IMR-90 (cell line): ENCODE measurements around the gene MEGF11. TPM values are rescaled to one million over a fixed set of nuclear protein-coding genes. Genes with fewer than 3 reads are reported as not detected.

Experiments
- ATAC-seq: fragments of 200-7000 bp; cut with Tn5 transposase; 2 replicates; pipeline ENCODE4 v1.9.1; 2020; ENCODE audit warnings: low read depth, mild to moderate bottlenecking, moderate library complexity
- BruUV-seq: library from RNA; stranded (reverse); fragments of 400-500 nt; replicated peaks from 2 replicates; lab custom pipeline; 2021; lab: Mats Ljungman, UMichigan
- CTCF ChIA-PET: fragments of 300-600 bp; formaldehyde crosslinking; extraction: SDS; loops from one replicate; lab custom pipeline; 2021; ENCODE audit warnings: antibody characterized with exemption; lab: Yijun Ruan, JAX
- POLR2A ChIA-PET: fragments of 300-600 bp; sonication (Branson Sonifier 250); formaldehyde crosslinking; loops from one replicate; lab custom pipeline; 2022; ENCODE audit warnings: antibody characterized with exemption; ENCODE audit not compliant: unreplicated experiment; lab: Charles Lee
- DNase-seq: peaks from one replicate; pipeline ENCODE4 v3.0.0; 2013
- H2AFZ ChIP-seq: replicated peaks from 2 replicates; pipeline ENCODE3; 2013; ENCODE audit warnings: low read length, mild to moderate bottlenecking; ENCODE audit not compliant: poor library complexity
- H2AK5ac ChIP-seq: 2 replicates; pipeline ENCODE4 v1.6.1; 2013; ENCODE audit warnings: low read depth, low read length, inconsistent platforms
- H2AK9ac ChIP-seq: replicated peaks from 2 replicates; pipeline ENCODE3; 2013; ENCODE audit warnings: mild to moderate bottlenecking, low read depth, low read length, moderate library complexity; ENCODE audit not compliant: poor library complexity
- H2BK120ac ChIP-seq: 2 replicates; pipeline ENCODE4 v1.6.1; 2013; ENCODE audit warnings: low read depth, low read length, inconsistent platforms
- H2BK15ac ChIP-seq: 3 replicates; pipeline ENCODE4 v1.6.1; 2013; ENCODE audit warnings: low read depth, low read length, inconsistent platforms
- H2BK20ac ChIP-seq: 2 replicates; pipeline ENCODE4 v1.6.1; 2013; ENCODE audit warnings: low read depth, mild to moderate bottlenecking, inconsistent platforms, low read length, moderate library complexity
- H2BK5ac ChIP-seq: 2 replicates; pipeline ENCODE4 v1.6.1; 2013; ENCODE audit warnings: mild to moderate bottlenecking, low read depth, low read length, inconsistent platforms; ENCODE audit not compliant: poor library complexity, severe bottlenecking
- H3K14ac ChIP-seq: replicated peaks from 2 replicates; pipeline ENCODE4 v1.6.1; 2013; ENCODE audit warnings: low read depth, low read length, inconsistent platforms
- H3K18ac ChIP-seq: 2 replicates; pipeline ENCODE4 v1.6.1; 2013; ENCODE audit warnings: low read depth, low read length, control low read depth
- H3K23ac ChIP-seq: 2 replicates; pipeline ENCODE4 v1.6.1; 2013; ENCODE audit warnings: low read depth, low read length, inconsistent platforms
- H3K27ac ChIP-seq: 2 replicates; pipeline ENCODE4 v1.5.1; 2013; ENCODE audit warnings: mild to moderate bottlenecking, control low read depth, low read length; ENCODE audit not compliant: insufficient read depth
- H3K27me3 ChIP-seq: 2 replicates; pipeline ENCODE4 v1.6.1; 2013; ENCODE audit warnings: low read length; ENCODE audit not compliant: control insufficient read depth, insufficient read depth
- H3K36me3 ChIP-seq: 2 replicates; pipeline ENCODE4 v1.6.1; 2013; ENCODE audit warnings: low read length, mixed read lengths; ENCODE audit not compliant: control insufficient read depth, insufficient read depth
- H3K4ac ChIP-seq: 2 replicates; pipeline ENCODE4 v1.6.1; 2013; ENCODE audit warnings: low read depth, low read length, inconsistent platforms
- H3K4me1 ChIP-seq: 2 replicates; pipeline ENCODE4 v1.6.1; 2013; ENCODE audit warnings: low read length, mixed read lengths; ENCODE audit not compliant: control insufficient read depth, insufficient read depth
- H3K4me2 ChIP-seq: 2 replicates; pipeline ENCODE4 v1.6.1; 2013; ENCODE audit warnings: low read depth, mild to moderate bottlenecking, control low read depth, low read length, moderate library complexity
- H3K4me3 ChIP-seq: 2 replicates; pipeline ENCODE4 v1.5.1; 2013; ENCODE audit warnings: low read depth, mild to moderate bottlenecking, control low read depth, low read length, moderate library complexity; ENCODE audit not compliant: insufficient read depth
- H3K56ac ChIP-seq: 2 replicates; pipeline ENCODE4 v1.6.1; 2013; ENCODE audit warnings: low read length, inconsistent platforms; ENCODE audit not compliant: insufficient read depth; ENCODE audit errors: extremely low read depth
- H3K79me1 ChIP-seq, 2 experiments: 2 replicates each; pipeline ENCODE4 v1.6.1; 2013; ENCODE audit warnings: low read length in 2 of 2, inconsistent platforms in 1 of 2, low read depth in 1 of 2
- H3K9ac ChIP-seq: 2 replicates; pipeline ENCODE4 v1.6.1; 2013; ENCODE audit warnings: low read depth, low read length, control low read depth
- H3K9me1 ChIP-seq: 2 replicates; pipeline ENCODE4 v1.6.1; 2013; ENCODE audit warnings: low read length, inconsistent platforms; ENCODE audit not compliant: insufficient read depth
- H3K9me3 ChIP-seq: 2 replicates; pipeline ENCODE4 v1.6.1; 2013; ENCODE audit warnings: low read length; ENCODE audit not compliant: control insufficient read depth, insufficient read depth
- H4K20me1 ChIP-seq: 2 replicates; pipeline ENCODE4 v1.6.1; 2013; ENCODE audit warnings: low read length, inconsistent platforms; ENCODE audit not compliant: insufficient read depth
- H4K5ac ChIP-seq: 2 replicates; pipeline ENCODE4 v1.6.1; 2013; ENCODE audit warnings: mild to moderate bottlenecking, low read depth, low read length, control low read depth
- H4K8ac ChIP-seq, 2 experiments: 2 replicates each; pipeline ENCODE4 v1.6.1; 2013; ENCODE audit warnings: low read depth in 2 of 2, low read length in 2 of 2, control low read depth in 1 of 2, inconsistent platforms in 1 of 2
- H4K91ac ChIP-seq: 2 replicates; pipeline ENCODE4 v1.6.1; 2013; ENCODE audit warnings: low read depth, low read length, inconsistent platforms; ENCODE audit not compliant: insufficient read depth
- BHLHE40 ChIP-seq: fragments of 150-350 bp; IDR thresholded peaks from 2 replicates; pipeline ENCODE4 v1.6.1; 2016; ENCODE audit warnings: mild to moderate bottlenecking, low read depth, low read length
- CEBPB ChIP-seq: IDR thresholded peaks from 2 replicates; pipeline ENCODE4 v1.6.1; 2012; ENCODE audit warnings: low read depth, low read length, improper control_type of control experiment
- CHD1 ChIP-seq: IDR thresholded peaks from 2 replicates; pipeline ENCODE4 v1.6.1; 2012; ENCODE audit warnings: low read depth, low read length, improper control_type of control experiment
- FOS ChIP-seq: fragments of 150-350 bp; IDR thresholded peaks from 2 replicates; pipeline ENCODE4 v1.6.1; 2016; ENCODE audit warnings: low read depth, low read length
- MAFK ChIP-seq: IDR thresholded peaks from 2 replicates; pipeline ENCODE4 v1.6.1; 2012; ENCODE audit warnings: low read depth, low read length, improper control_type of control experiment
- MAZ ChIP-seq: IDR thresholded peaks from 2 replicates; pipeline ENCODE4 v1.6.1; 2012; ENCODE audit warnings: low read depth, mild to moderate bottlenecking, low read length, improper control_type of control experiment, moderate library complexity, borderline replicate concordance
- MXI1 ChIP-seq: IDR thresholded peaks from 2 replicates; pipeline ENCODE4 v1.6.1; 2012; ENCODE audit warnings: low read depth, mild to moderate bottlenecking, low read length, moderate library complexity, borderline replicate concordance
- NFE2L2 ChIP-seq: fragments of 150-350 bp; IDR thresholded peaks from 2 replicates; pipeline ENCODE4 v1.6.1; 2016; ENCODE audit warnings: low read depth, mild to moderate bottlenecking, low read length
- POLR2A ChIP-seq: IDR thresholded peaks from 2 replicates; pipeline ENCODE4 v1.6.1; 2012; ENCODE audit warnings: mild to moderate bottlenecking, low read depth, low read length
- RAD21 ChIP-seq: IDR thresholded peaks from 2 replicates; pipeline ENCODE4 v1.6.1; 2012; ENCODE audit warnings: low read length, improper control_type of control experiment
- RFX5 ChIP-seq: IDR thresholded peaks from 2 replicates; pipeline ENCODE4 v1.8.0; 2012; ENCODE audit warnings: low read depth, mild to moderate bottlenecking, low read length, moderate library complexity
- WGBS, 2 experiments: methylation state at CpG; one replicate each; pipeline versions ENCODE4 v1.1.5 to v1.1.7; 2013; ENCODE audit warnings: missing lambda C conversion rate in 2 of 2; ENCODE audit not compliant: insufficient read length in 1 of 2; ENCODE audit errors: extremely low coverage in 2 of 2; 5-methylcytosine and 5-hydroxymethylcytosine counted together
- dilution Hi-C: fragments of 300-500 bp; cut with HindIII; formaldehyde crosslinking; loops from one replicate; pipeline ENCODE4 v1.14.3; 2018; ENCODE audit warnings: low sequenced_read_pairs; ENCODE audit not compliant: unreplicated experiment
- in situ Hi-C: fragments of 300-500 bp; cut with MboI; formaldehyde crosslinking; loops from 3 replicates; pipeline ENCODE4 v1.14.3; 2019; ENCODE audit warnings: low sequenced_read_pairs, inconsistent platforms, mixed read lengths
- intact Hi-C: fragments of 100-400 bp; cut with micrococcal nuclease; formaldehyde crosslinking; loops from 2 replicates; pipeline ENCODE4 v1.10.0; 2022
- polyA plus RNA-seq, 3 experiments: library from polyadenylated mRNA; depleted of rRNA; stranded (reverse); fragments of >200 nt; gene quantifications; 2 replicates each; pipeline ENCODE4 v1.2.3, GENCODE V29; 2012; ENCODE audit warnings: low replicate concordance in 1 of 3
- total RNA-seq: library from RNA; depleted of rRNA; stranded (reverse); fragments of >200 nt; gene quantifications from 2 replicates; pipeline ENCODE4 v1.2.3, GENCODE V29; 2012
- TF ChIP-seq, protein P1 (sequence below): conservative IDR thresholded peaks from 2 replicates; pipeline ENCODE4 v1.5.1; 2012; ENCODE audit warnings: mild to moderate bottlenecking, low read depth, low read length, improper control_type of control experiment
- TF ChIP-seq, protein P2 (sequence below): fragments of 150-350 bp; IDR thresholded peaks from 2 replicates; pipeline ENCODE4 v1.6.1; 2017; ENCODE audit warnings: mild to moderate bottlenecking, antibody characterized with exemption, low read length, low read depth
- TF ChIP-seq, protein P3 (sequence below): fragments of 150-350 bp; IDR thresholded peaks from 2 replicates; pipeline ENCODE4 v1.6.1; 2016; ENCODE audit warnings: low read depth, mild to moderate bottlenecking, low read length, moderate library complexity, borderline replicate concordance

MEGF11 gene
- total and polyA plus RNA-seq, 2 of the 4 experiments (the other 2 are of a cell fraction), result not detected

GRCh38 chr15:66014635-66015182 lies 238.8 kb downstream of the MEGF11 start:
- Histone ChIP-seq H3K4me3 (no peak overlapping the region), H4K91ac (no peak overlapping the region), H3K79me1 (no peaks in the 10 kb centered on the region), H2BK15ac (no peak overlapping the region), H2AK9ac (no peak overlapping the region), H3K14ac (no peak overlapping the region), H3K27ac (no peak overlapping the region), H2BK120ac (no peak overlapping the region), H2AK5ac (no peak overlapping the region), H3K4me1 (no peaks in the 10 kb centered on the region), H2BK20ac (no peak overlapping the region), H3K56ac (no peak overlapping the region), H3K23ac (no peak overlapping the region), H3K4ac (no peak overlapping the region), H4K5ac (no peak overlapping the region), H3K9me1 (no peaks in the 10 kb centered on the region), H2AFZ (no peak overlapping the region), H4K8ac (no peak overlapping the region), H3K36me3 (no peaks in the 10 kb centered on the region), H3K18ac (no peak overlapping the region), H3K9me3 (no peaks in the 10 kb centered on the region), H3K4me2 (no peak overlapping the region), H4K20me1 (no peaks in the 10 kb centered on the region), H3K27me3 (peaks cover 16% of the 10 kb centered on the region), H3K9ac (no peak overlapping the region), H2BK5ac (no peak overlapping the region)
- no peak for DNase-seq
- BruUV-seq, result no TSS peak
- in situ Hi-C loops (no loop called here), dilution Hi-C loops (no loop called here), intact Hi-C loops (no loop called here)
- POLR2A ChIA-PET, result no interaction called here
- no peak for TF ChIP-seq MXI1
- TF ChIP-seq NFE2L2, result no peak
- no peak for TF ChIP-seq FOS
- no peak for TF ChIP-seq MAZ
- TF ChIP-seq, protein P1, sequence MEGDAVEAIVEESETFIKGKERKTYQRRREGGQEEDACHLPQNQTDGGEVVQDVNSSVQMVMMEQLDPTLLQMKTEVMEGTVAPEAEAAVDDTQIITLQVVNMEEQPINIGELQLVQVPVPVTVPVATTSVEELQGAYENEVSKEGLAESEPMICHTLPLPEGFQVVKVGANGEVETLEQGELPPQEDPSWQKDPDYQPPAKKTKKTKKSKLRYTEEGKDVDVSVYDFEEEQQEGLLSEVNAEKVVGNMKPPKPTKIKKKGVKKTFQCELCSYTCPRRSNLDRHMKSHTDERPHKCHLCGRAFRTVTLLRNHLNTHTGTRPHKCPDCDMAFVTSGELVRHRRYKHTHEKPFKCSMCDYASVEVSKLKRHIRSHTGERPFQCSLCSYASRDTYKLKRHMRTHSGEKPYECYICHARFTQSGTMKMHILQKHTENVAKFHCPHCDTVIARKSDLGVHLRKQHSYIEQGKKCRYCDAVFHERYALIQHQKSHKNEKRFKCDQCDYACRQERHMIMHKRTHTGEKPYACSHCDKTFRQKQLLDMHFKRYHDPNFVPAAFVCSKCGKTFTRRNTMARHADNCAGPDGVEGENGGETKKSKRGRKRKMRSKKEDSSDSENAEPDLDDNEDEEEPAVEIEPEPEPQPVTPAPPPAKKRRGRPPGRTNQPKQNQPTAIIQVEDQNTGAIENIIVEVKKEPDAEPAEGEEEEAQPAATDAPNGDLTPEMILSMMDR, result no peak
- no peak for TF ChIP-seq RAD21
- TF ChIP-seq, protein P2, sequence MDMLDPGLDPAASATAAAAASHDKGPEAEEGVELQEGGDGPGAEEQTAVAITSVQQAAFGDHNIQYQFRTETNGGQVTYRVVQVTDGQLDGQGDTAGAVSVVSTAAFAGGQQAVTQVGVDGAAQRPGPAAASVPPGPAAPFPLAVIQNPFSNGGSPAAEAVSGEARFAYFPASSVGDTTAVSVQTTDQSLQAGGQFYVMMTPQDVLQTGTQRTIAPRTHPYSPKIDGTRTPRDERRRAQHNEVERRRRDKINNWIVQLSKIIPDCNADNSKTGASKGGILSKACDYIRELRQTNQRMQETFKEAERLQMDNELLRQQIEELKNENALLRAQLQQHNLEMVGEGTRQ, result no peak
- no peak for TF ChIP-seq RFX5
- no peak for TF ChIP-seq BHLHE40
- no peak for TF ChIP-seq CEBPB
- no peak for TF ChIP-seq CHD1
- no peak for TF ChIP-seq MAFK
- TF ChIP-seq, protein P3, sequence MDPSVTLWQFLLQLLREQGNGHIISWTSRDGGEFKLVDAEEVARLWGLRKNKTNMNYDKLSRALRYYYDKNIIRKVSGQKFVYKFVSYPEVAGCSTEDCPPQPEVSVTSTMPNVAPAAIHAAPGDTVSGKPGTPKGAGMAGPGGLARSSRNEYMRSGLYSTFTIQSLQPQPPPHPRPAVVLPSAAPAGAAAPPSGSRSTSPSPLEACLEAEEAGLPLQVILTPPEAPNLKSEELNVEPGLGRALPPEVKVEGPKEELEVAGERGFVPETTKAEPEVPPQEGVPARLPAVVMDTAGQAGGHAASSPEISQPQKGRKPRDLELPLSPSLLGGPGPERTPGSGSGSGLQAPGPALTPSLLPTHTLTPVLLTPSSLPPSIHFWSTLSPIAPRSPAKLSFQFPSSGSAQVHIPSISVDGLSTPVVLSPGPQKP, result no peak
- no peak for TF ChIP-seq POLR2A
- 63% methylated on average over 4 of the region's 8 CpGs; no CpG with 5 or more reads in 1 of the 2 experiments for WGBS, 2 experiments
- ATAC-seq, result no peak
- CTCF ChIA-PET, result no interaction called here
